ENCODE data around the gene GDAP1L1. TPM values are rescaled to one million over a fixed set of nuclear protein-coding genes. Genes with fewer than 3 reads are reported as not detected.
"Not testable (repeated sequence)": the region's sequence is repeated elsewhere in the genome, so short reads cannot be mapped to it uniquely, and the experiment has no call there.

Gene GDAP1L1
- total RNA-seq, 1 donor from 2014 or later = not detected

DNA sequence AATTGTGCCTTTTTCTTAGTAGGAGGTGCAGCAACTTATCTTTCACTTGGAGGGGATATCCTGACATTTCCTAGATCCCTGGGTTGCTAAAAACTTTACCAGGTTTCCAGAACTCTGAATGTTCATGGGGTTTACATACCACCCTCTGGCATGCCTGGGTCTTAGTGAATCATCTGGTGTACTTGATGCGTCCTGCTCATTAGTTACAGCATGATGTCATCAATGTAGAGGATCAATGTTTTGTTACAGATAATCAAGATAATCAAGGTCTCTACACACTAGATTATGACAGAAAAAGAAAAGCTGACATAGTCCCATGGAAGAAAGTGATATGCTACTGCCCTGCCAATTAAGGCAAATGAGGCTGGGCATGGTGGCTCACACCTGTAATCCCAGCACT is 36.9 kb downstream of the GDAP1L1 start:
- ATAC-seq (ENCODE audit: poor library complexity) (no peak), DNase-seq (no peak)
- intact Hi-C loops (cut with DNase I) = no loop called here

DNA sequence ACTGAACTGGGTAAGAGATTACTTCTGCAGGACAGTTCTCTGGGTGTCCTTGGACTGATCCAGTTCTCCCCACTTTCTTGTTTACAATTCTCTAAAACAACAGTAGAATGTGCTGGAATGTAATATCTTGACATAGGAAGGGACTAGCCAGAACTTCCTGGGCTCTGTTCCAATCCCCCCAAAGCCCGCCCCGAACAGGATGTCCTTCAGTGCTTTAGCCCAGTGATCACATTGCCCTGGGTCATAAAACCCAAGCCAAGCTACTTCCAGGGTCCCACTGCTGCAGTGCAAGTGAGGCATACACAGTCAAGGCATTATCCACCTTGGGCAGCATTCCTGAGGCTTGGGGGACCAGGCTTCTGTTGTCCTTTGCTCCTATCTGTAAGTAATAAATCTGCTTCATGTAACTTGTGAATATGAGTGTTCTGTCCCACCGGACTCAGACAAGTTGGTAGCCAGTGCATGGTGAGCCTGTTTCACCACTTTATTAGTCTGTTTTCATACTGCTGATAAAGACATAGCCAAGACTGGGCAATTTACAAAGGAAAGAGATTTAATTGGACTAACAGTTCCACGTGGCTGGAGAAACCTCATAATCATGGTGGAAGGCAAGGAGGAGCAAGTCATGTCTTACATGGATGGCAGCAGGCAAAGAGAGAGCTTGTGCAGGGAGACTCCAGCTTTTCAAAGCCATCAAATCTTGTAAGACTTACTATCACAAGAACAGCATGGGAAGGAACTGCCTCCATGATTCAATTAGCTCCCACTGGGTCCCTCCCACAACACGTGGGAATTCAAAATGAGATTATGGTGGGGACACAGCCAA is 40.4 kb downstream of the GDAP1L1 start:
- ATAC-seq (ENCODE audit: poor library complexity) (peak; percentile 70), DNase-seq (peak; percentile 57)
- intact Hi-C loops (cut with DNase I) = no loop called here

DNA sequence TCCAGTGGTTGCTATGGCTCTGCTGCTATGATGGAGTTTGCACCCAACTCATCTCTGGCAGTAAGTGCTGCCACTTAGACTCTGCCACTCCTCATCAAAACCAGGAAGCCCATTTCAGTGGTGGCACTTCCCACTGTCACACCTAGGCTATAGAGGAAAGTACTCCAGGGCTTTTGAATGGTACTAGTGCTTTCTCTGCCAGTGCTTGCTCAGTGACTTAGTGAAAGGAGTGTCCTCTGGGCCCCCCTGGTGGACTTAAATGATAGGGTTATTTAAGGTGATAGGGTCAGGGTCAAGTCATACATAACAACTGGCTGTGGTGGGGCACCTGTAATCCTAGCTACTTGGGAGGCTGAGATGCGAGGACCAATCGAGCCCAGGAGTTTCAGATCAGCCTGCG is 41.1 kb downstream of the GDAP1L1 start:
- DNase-seq (no peak), ATAC-seq (ENCODE audit: poor library complexity) (peak; percentile 62)
- intact Hi-C loops (cut with DNase I) = no loop called here

DNA sequence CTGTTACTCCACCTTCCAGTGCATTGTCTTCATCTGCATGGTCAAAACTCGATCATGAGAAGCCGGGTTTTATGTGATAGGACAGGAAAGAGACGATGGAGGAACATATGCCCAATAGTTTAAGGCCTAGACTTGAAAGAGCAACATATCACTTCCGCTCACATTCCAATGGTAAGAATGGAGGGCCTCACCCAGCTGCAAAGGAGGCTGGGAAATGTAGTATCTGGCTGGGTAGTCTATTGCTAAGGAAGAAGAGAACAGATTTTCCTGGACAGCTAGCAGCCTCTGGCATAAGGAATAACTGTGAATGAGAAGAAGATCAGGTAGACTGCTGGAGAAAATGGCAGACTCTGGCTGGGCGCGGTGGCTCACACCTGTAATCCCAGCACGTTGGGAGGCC is 44.6 kb downstream of the GDAP1L1 start:
- intact Hi-C loops (cut with DNase I) = no loop called here
- DNase-seq (no peak), ATAC-seq (ENCODE audit: poor library complexity) (no peak)

DNA sequence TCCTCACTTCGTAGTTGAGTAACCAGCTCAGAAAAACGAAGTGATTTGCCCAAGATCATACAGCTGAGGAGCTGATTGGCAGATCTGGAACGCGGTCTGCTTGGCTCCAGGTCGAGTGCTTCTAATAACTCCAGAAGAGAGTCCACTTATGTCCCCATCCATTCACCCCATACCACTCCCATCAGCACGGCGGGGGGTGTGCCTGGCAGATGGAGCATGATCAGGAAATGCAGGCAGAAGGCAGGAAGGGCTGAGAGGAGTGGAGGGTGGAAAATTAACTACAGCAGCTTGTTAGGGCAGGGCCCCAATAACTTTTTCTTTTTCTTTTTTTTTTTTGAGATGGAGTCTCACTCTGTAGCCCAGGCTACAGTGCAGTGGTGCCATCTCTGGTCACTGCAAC is 48.9 kb downstream of the GDAP1L1 start:
- DNase-seq (peak; percentile 62), ATAC-seq (ENCODE audit: poor library complexity) (peak; percentile 86)
- intact Hi-C loops (cut with DNase I) = no loop called here

DNA sequence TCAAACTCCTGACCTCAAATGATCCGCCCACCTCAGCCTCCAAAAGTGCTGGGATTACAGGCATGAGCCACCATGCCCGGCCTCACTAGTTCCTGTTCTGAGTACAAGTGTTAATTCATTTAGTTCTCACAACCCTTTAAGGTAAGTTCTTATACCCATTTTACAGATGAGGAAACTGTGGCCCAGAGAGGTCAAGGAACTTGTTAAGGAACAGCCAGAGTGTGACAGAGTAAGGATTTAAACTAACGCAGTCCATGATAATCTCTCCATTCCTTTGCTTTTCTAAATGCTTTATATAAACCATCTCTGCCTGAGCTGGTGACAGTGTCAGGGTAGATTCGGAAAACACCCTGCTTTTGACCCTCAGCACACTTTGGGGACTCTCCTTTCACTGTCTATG is 50.6 kb downstream of the GDAP1L1 start:
- ATAC-seq (ENCODE audit: poor library complexity) = no peak
- no peak for DNase-seq
- intact Hi-C loops (cut with DNase I) = no loop called here

DNA sequence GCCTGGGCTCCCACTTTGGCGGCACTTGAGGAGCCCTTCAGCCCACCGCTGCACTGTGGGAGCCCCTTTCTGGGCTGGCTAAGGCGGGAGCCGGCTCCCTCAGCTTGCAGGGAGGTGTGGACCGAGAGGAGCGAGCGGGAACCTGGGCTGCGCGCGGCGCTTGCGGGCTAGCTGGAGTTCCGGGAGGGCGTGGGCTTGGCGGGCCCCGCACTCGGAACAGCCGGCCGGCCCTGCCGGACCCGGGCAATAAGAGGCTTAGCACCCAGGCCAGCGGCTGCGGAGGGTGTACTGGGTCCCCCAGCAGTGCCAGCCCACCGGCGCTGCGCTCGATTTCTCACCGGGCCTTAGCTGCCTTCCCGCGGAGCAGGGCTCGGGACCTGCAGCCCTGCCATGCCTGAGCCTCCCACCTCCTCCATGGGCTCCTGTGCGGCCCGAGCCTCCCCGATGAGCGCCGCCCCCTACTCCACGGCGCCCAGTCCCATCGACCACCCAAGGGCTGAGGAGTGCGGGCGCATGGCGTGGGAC is 52.0 kb downstream of the GDAP1L1 start:
- intact Hi-C loops (cut with DNase I); ATAC-seq (ENCODE audit: poor library complexity); DNase-seq: not testable (repeated sequence)

DNA sequence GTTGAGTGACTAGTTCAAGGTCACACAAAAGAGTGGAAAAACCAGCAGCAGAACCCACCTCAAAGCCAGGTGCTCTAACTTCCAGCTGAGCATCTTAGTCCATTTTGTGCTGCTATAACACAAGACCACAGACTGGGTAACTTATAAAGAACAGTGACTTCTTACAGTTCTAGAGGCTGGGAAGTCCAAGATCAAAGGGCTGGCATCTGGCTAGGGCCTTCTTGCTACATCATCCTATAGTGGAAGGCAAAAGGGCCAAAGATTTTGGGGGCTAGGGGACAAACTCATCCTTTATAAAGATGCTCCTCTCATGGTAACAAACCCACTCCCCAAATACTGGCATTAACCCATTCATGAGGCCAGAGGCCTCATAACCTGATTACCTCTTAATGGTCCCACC is 54.2 kb downstream of the GDAP1L1 start:
- DNase-seq (no peak), ATAC-seq (ENCODE audit: poor library complexity) (no peak)
- intact Hi-C loops (cut with DNase I) = no loop called here

DNA sequence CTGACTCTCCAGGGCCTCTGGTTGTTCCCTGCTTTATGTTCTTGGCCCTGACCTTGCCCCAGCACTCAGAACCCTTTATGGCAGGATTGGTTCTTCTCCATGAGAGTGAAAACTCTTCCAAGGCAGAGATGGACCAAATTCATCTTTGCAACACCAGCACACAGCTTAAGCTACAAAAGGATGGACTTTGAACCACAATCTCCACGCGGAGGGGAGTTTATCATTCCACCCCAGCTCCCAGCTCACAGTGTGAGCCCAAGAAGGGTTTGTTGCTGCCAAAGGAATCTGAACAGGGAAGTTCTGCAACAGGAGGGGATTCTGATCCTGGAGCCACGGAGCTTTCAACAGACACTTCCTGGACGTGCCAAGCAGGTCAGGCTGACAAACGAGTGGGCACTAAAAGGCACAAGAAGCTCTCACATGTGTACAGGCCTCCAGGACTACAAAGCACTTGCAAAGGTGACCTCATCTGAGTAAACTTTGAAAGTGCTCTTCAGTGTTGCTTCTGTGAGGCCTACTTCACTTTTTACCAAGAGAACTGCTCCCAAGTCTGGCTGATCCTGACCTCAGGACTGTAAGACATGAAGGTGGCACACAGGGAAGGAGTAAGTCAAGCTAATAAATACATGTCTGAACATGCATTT is 55.0 kb downstream of the GDAP1L1 start:
- intact Hi-C loops (cut with DNase I) = no loop called here
- DNase-seq (no peak), ATAC-seq (ENCODE audit: poor library complexity) (peak; percentile 77)

DNA sequence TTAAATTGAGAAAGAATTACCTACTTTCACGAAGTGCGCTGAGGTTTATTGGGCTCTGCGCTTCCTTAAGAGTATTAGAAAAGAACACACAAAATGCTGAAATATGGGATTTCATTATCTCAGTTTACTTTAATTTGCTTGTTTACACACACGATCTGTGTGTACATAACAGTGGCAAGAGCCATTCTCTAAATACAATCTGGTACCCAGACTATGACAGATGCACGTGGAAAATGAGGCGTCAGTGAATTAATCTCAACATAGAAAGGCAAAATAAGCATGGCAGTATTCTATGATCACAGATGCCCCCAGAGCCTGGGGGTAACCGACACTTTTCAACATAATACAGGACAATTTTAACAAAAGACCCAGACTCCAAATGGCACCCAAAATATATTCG is 55.6 kb downstream of the GDAP1L1 start:
- intact Hi-C loops (cut with DNase I) = no loop called here
- ATAC-seq (ENCODE audit: poor library complexity) (no peak), DNase-seq (no peak)

DNA sequence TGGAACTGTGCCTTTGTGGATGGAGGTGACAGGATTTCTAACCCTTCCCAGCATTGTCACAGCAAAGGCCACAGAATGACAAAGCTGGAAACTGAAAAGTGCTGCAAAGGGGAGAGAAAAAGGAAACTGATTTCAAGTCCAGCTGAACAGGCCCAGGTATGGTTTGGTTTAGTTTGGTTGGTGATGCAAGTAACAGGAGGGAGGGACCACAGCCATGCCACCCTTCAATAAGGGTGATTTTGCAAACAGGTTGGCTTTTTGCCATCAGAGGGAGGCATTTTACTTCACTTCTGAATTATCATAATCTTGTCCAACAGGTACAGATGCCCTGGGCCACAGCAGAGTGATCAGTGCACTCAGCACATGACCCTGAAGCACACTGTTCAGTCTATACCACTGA is 57.3 kb downstream of the GDAP1L1 start:
- no peak for ATAC-seq (ENCODE audit: poor library complexity)
- DNase-seq = no peak
- intact Hi-C loops (cut with DNase I) = no loop called here

DNA sequence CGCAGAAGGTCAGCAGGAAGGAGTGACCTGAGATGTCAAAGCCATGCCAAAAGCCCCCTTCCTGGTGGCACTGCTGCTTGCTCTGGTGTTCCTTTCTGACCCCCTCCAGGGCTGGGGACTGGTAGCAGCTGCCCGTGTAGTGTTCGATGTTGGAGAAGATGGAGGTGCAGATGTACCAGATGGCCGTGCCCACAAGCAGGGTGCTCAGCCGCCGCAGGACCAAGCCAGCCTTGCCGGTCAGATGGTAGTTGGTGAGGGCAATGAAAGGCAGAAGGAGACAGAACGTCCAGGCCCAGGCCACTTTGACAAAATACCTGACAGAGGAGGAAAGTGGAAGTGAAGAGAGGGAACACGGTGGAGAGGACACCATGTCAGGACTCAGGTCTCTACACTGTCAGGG is 59.8 kb downstream of the GDAP1L1 start:
- intact Hi-C loops (cut with DNase I) = no loop called here
- DNase-seq = no peak
- no peak for ATAC-seq (ENCODE audit: poor library complexity)

DNA sequence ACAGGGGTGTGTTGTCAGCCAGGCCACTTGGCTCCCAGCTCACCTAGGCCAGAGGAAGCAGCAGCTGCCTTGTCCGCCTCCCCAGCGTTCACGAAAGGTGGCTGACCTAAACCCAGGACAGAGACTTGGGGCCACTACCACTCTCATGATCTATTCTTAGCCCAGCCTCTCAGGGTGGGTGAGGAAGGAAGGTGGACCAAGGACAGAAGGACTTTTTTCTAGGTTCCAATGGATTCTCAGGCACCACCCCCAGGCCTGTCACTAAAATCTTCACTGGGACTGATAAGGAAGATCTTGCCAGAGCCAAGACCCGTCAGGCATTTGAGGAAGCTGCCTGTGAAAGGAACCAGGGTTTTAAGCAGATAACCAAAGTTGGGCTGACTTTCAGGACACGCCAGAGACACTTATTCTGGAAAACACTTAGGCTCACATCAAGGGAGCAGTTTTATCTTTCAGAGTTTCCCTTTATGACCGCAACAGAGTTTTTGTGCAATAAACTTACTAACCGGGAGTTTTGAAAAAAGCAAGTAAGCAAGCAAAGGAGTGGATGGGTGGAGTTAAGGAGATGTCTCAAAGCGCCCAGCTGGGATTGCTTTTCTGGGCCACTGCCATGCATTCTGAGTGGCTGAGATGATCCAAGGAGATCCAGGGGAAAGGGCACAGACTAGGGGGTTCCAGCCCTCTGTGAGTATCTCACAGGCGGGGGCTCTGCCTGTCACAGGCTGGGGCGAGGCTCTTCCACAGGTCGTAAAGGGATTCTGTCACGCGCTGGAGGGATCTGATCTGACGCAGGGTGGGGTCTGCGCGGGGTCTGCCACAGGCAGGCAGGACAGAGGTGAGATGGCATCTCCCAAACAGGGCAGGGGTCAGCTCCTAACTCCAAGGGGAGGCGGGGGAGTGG is 62.9 kb downstream of the GDAP1L1 start:
- DNase-seq (peak; percentile 72), ATAC-seq (ENCODE audit: poor library complexity) (peak; percentile 62)
- intact Hi-C loops (cut with DNase I) = loop anchor here (2.0 kb wide), 1 partner anchor 95 kb away; no protein-coding TSS in a partner anchor

DNA sequence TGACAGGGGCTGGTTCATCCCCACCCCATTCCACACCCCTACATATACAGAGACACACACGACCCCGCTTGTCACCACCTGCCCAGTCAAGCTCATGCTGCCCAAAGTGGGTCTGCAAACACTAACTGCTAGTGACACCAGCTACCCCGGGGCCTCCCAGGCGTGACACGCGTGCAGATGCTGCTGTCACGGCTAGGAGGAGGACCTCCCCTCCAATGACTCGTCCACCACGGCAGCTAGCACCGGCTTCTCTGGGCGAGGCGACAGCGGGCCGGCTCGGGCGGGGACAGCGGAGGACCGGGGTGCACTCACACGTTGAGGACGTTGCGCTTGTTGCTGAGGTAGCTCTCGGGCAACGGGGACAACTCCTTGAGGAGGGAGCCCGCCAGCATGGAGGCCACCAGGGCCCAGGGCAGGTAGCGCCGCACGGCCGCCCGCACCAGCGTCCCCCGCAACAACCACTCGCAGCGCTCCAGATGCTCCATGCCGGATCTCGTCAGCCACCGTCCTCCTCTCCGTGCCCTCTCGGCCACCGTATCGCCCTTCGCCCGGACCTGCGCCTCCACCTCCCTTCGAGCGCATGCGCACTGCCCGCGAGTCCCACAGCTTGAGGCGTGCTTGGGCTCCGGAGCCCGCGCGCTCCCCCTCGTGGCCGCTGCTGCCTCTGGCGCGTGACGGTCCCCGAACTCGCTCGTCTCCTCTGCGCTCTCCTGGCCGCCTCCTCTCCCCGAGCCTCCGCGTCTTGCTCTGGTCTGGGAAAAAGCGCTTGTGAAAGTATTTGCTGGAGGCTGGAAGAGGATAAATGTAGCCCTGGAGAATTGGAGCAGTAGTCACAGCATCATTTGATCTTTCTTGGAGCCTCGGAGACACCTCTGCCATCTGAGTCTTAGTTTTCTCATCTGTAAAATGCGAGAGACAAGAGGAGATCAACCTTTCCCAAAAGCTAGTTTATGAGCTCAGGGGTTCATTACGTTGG is 63.8 kb downstream of the GDAP1L1 start, which contains the start of gene FITM2:
TSS of gene FITM2 (minus strand) at position 539 of the 976 bp plus-strand sequence. CDS start at position 485, 54 bp downstream.
- DNase-seq = peak; percentile 100
- ATAC-seq (ENCODE audit: poor library complexity) = peak; percentile 86
- intact Hi-C loops (cut with DNase I) = loop anchor here (2.0 kb wide), 1 partner anchor 96 kb away; no protein-coding TSS in a partner anchor

DNA sequence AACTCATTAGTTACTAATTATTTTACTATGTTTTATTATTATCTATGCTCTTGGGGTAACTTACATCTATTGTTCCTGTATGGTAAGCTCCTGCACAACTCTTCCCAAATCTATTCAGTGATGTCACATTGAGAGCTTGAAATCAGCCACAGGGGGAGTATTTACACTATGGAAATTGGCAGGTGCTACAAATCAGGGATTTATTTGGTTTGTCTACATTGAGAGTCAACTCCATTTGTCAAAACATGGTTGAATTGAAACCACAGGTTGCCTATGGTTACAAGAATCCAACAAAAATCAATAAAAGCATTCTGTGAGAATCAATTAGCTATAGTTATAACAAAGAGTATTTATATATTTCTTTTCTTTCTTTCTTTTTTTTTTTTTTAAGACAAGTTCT is 67.8 kb downstream of the GDAP1L1 start:
- intact Hi-C loops (cut with DNase I) = no loop called here
- no peak for DNase-seq
- no peak for ATAC-seq (ENCODE audit: poor library complexity)

DNA sequence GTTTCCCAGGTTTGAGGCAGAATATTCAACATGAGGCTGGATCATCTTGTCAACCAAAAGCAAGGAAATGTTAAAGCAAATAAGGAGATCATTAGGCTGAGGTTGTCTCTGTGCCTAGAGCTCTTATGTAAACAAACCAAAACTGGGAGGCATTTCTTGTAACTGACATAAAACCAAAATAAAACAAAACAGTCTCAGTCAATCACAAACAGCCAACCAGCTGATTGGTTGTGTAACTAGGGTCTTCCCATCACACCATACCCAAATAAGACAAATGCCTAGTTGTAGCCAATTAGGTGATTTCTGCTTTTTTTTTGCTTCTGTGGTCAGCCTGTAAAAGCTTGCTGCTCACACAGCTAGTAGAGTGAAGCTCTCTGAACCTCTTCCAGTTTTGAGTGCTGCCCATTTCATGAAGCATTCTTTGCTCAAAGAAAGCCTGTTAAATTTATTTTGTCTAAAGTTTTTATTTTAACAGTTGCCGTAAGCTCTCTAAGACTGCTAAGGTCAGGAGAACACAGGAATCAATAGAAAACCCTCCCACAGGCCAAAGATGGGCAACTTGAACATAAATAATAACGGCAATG is 72.8 kb downstream of the GDAP1L1 start:
- DNase-seq (no peak), ATAC-seq (ENCODE audit: poor library complexity) (no peak)
- intact Hi-C loops (cut with DNase I) = no loop called here

DNA sequence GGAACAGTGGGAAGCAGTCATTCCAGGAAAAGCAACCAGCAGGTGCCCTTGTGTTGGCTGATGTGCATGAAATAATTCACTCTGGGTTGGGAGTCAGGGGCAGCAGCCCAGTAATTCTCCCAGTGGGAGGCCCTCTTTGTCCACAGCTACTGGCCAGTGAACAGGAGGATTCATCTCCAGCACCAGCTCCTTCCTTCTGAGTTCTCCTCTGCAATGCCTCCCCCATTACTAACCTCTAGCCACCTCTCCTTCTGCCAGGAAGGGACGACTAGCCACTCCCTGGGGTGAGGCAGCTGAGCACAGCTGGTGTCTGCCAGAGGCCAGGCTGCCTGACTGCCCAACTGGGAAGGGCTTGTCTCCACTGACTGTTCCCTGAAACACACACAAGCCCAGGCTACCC is 77.2 kb downstream of the GDAP1L1 start:
- ATAC-seq (ENCODE audit: poor library complexity) = peak; percentile 18
- DNase-seq = no peak

More for the DNA sequence above, 77.2 kb downstream of the GDAP1L1 start:
- intact Hi-C loops (cut with DNase I) = no loop called here
